HG02938 (cell line): ENCODE data around the gene TSHZ2.
"Not testable (repeated sequence)": the region's sequence is repeated elsewhere in the genome, so short reads cannot be mapped to it uniquely, and the experiment has no call there.

Source experiments
- ATAC-seq: cut with Tn5 transposase; IDR thresholded peaks from one replicate; pipeline ENCODE4 v1.9.1; 2021; ENCODE audit warnings: mild to moderate bottlenecking, moderate library complexity; ENCODE audit not compliant: unreplicated experiment

Gene TSHZ2

DNA sequence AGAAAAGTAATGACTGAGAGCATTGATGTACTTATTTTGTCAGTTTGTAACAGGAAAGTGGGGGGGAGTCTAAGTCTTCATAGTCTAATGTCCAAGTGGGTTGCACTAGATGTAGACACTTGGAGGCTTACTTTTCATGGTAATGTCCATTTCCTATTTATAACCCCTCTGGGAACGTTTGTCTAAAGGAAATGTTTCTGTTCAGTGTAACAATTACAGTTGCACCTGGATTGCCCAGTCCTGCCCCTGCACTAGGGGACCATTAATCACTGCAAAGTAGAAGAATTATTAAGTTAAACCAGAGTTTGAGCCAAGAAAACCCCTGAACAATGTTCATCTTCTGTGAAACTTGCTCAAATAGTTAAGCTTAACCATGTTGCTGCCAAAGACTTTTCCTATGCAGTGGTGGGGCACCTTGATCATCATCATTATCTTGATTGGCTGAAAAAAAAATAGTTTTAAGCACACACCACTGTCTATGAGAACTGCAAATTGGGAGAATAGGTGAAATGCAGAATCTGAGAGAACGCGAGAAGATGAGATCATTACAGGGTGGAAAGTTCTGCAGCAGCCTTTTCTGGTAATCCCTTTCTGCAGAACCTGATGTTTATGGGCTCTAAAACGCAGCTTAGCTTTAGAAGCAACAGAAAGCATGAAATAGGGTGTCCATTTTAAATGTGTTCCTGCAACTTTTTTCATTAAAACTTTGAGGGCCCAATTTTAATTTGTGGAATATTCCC, 515.5 kb downstream of the TSHZ2 start:
- no peak for ATAC-seq

DNA sequence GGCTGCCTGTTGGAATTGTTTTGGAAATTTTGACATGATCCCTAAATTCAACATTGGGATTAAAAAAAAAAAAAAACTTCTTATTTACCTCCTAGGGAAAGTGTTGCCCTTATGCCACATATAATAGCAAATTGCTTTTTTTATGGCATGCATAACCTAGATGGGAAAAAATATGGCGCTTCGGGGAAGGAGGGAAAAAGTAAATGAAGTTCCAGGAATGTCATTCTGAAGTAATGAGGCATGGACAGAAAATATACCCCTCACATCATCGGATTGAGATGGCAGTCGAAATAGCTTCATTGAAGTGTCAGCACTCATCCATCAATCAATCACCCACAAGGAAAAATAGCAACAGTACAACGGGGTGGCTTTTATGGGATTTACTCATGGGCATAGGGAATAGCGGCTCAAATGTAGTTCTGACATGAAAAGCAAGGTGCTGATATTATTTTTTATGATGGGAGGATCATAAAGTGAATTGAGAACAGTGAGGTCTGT, 516.7 kb downstream of the TSHZ2 start:
- ATAC-seq = no peak

DNA sequence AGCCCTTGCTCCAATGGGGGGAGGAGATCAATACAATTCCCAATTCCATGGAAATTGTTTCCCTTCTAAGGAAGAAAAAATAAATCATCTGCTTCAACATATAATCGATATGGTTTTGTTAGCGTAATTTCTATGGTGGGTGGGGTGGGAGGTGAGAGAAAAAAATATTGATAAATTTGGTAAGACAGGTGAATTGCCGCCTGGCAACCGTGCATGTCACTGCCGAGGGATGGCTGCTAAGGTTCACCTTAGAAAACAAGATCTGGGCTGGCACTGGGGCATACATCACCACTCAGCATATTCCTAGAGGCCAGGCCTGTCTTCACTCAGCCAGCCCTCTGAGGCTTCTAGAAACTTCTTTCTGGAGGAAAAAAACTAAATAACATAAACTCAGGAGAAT, 517.4 kb downstream of the TSHZ2 start:
- ATAC-seq = no peak

DNA sequence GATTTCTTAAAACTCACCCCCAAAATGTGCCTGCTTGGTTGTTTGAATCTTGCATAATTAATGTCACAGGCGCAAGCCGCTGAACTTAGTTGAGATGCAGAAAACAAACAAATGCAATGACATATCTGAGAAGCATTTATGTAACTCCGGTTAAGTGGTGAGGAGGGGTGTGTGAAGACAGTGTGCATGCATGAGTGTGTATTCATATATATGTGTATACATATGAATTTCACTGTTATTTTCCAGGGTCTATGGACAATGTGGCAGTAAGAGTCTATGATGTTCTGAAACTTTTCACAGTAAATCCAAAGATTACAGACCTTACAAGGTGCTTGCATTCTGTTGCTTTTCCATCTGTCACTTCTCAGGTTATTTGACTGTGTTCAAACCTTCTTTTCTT, 518.5 kb downstream of the TSHZ2 start:
- ATAC-seq = no peak

DNA sequence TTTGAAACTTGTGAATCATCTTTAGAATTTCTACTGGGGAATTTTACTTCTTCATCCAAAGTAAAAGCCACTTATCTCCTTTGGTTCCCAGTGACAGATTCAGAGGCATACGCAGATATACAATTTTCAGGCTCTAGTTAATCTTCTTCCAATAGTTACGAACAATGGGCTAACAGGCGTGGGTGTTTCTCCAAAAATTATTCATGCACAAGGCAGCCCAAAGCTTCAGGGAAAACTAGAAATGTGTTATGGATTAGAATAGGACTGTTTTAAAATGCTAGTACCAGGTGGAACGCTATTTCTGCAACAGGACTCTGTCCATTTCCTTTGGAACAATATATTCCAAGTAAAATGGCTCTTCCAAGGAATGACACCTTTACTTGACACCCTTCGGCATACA, 519.3 kb downstream of the TSHZ2 start:
- ATAC-seq = no peak

DNA sequence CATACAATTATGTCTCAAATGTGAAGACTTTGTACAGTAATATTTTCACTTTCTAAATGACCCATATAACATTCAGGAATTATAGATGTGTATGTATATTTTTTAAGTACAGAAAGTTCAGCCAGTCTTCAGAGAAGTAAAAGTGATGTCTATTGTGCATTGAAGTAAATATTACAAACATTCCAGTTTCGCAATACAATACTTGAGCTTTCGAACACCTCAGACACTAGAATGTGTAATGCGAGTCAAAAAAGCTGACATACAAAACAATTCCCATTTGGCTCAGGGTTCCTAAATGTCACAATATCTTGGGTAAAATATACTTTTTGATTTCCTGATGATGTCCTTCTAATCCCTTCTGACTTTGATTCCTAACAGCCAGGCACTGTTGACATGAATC, 520.1 kb downstream of the TSHZ2 start:
- ATAC-seq = no peak

DNA sequence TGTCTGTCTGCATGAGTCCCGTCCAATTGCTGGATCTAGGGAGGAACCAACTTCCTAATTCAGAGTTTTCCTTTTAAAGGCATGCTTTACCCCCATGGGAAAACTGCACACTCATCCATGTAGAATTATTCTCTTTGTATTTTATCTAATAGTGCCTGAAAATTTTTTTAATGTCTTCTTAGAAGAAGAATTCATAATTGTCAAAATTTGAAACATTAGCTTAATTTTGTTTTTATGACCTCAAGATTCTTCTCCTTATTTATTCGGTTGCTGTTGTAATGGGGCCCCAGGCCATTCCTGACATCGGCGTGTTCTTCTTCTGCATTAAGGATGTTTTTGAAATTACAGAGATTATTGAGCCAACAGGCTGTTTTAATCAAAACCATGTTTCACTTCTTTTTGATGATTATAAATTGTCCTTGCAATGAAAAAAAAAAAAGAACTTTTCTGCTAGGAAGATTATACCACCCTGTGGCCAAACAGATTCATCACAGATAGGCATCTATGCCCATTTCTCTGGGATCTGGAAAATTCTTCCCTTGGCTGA, 521.2 kb downstream of the TSHZ2 start:
- no peak for ATAC-seq

DNA sequence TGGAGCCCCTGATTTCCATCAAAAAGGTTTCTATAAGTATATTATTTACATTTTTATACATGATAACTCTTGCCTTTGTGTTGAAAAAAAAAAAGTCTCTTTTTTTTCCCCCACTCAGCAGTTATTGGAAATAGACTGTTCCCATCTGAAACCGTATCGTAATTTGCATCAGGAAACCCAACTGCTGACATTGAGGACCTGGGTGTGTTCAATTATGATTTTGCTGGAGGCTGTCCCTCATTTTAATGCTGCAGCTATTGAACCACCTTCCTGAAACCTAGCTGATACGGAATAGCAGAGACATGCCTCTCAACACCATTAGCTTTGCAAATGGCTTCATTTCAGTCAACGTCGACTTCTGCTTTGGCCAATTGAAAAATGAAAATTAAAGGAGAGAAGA, 522.6 kb downstream of the TSHZ2 start:
- ATAC-seq = no peak

DNA sequence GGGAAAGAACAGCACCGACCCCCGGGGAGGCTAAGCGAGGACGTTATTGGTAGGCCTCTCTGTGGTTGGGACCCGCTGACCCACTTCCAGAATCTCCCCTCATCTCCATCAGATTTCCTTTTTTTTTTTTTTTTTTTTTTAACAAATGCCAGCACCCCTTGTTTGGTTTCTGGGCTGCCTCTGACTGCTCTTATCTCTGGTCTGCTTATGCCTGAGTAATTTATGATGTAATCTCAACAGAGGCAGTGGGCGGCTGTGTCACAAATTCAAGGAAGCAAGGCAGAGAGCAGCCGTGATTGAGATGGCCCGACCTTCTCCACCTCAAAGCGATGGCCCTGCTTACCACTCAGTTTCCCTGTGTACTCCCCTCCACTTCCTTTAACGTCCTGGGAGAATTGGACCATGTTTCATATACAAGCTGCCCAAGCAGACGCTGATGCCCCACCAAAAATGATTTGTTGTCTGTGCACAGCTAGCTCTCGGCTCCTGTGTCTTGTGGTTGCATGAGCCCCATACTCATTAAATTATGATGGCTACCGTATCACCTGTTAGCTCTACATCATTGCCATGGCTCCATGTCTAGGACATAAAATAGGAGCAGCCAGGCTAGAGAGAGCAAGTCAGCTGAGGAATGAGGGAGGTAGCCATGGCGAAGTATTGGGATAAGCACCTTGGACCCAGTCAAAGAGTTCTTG, 523.4 kb downstream of the TSHZ2 start:
- no peak for ATAC-seq

DNA sequence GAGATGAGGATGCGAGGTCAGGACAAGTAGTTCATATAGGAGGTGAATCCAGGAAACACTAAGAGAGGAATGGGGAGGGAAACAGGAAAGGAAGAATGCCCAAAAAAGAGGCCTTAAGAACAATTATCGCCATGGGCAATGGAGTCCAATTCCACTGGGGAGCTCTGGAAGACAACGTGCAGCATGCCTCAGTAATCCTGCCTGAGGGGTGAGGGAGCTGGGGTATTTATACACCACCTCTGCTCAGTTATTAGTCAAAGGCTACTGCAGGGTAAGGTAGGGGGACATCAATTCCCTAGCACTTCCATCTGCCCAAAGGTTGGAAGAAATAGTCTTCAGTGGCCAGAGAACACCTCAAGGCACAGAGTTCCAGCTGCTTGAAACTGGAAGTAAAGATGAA, 525.1 kb downstream of the TSHZ2 start:
- ATAC-seq = no peak

DNA sequence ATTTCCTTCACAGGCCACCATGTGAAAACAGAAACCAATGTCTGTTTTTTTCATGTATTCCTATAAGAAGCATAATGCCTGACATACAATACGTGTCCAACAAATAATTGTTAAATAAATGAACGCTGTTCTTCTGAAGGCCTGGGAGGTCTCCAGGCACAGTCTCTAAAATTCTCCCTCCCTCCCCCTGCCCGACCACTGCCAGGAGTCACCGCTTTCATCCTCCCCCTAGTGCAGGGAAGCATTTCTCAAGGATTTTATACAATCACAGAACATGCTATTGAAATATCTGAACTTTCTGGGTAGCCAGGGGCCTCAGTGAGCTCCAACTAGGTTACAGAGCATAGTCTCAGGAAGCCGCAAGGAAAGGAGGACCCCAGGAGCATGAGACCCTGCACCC, 526.2 kb downstream of the TSHZ2 start:
- ATAC-seq = no peak

DNA sequence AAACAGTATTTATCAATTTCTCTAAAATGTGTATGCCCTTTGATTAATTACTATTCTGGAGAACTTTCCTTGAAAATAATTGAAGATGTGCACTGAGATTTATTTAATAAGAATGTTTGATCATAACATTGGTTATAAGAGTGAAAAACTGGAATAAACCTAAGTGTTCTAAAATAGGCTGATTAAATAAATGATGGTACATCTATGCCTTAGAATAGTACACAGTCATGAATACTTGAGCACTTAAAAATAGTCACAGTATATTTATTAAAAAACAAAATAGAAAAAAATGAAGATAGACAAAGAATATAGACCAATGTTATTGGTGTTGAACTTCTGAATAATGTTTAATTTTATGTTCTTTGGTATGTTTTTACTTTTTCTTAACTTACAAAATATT, 528.5 kb downstream of the TSHZ2 start:
- ATAC-seq = no peak

DNA sequence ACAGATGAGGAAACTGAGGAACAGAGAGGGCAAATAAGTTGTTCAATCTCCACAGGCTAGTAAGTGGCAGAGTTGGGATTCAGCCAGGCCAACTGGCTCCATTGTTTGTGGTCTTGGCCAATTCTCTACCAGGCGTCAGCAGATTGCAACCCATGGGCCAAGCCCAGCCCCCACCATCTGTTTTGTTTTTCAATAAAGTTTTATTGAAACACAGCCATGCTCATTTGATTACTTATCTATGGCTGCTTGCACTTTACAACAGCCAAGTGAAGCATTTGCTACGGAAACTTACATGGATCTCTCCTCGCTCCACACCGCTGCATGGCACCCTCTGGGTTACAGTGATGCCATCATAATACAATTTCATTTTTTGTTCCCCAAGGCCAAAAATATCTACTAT, 530.7 kb downstream of the TSHZ2 start:
- ATAC-seq = no peak

DNA sequence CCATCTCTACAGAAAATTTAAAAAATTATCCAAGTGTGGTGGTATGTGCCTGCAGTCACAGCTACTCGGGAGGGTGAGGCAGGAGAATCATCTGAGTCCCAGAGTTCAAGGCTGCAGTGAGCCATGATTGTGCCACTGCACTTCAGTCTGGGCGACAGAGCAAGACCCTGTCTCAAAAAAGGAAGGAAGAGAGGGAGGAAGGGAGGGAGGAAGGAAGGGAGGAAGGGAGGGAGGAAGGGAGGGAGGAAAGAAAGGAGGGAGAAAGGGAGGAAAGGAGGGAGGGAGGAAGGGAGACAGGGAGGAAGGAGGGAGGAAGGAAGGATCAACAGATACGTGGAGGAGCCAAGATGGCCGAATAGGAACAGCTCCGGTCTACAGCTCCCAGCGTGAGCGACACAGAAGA, 531.4 kb downstream of the TSHZ2 start:
- ATAC-seq = no peak

DNA sequence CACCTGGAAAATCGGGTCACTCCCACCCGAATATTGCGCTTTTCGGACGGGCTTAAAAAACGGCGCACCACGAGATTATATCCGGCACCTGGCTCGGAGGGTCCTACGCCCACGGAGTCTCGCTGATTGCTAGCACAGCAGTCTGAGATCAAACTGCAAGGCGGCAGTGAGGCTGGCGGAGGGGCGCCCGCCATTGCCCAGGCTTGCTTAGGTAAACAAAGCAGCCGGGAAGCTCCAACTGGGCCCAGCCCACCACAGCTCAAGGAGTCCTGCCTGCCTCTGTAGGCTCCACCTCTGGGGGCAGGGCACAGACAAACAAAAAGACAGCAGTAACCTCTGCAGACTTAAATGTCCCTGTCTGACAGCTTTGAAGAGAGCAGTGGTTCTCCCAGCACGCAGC, 531.9 kb downstream of the TSHZ2 start:
- not testable (repeated sequence) for ATAC-seq

DNA sequence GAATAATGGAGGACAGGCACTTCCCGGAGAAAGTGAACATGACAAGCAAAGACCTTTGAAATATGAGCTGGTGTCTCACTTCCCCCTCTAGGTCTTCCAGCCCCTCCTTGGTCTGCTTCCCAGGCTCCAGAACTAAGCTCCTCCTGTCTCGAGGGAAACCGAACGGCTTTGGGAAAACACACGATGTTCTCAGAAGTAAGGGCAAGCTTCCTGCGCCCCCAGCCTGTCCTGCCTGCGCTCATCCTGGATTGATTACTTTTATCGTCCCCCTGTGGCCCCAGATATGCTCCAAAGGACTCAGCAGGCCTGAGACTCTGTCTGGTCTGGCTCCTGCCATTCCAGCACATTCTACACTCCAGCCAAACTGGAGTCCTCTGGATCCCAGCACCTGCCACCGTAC, 538.1 kb downstream of the TSHZ2 start:
- ATAC-seq = no peak

DNA sequence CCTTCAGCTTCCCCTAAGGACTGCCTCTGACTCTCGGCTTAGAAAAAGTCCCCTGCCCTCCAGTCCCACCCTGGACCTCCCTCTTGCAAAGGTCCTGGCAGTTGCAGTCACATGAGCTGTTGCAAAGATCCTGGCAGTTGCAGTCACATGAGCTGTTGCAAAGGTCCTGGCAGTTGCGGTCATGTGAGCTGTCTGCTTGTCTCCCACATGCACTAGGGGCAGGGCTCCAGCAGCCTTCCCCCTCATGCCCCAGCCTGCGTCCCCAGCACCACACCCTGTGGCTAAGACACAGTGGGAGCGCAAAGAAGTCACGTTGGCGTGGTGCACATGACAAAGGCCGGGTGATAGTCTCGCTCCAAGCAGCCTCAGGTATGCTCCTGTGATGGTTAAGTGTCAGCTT, 538.5 kb downstream of the TSHZ2 start:
- no peak for ATAC-seq

DNA sequence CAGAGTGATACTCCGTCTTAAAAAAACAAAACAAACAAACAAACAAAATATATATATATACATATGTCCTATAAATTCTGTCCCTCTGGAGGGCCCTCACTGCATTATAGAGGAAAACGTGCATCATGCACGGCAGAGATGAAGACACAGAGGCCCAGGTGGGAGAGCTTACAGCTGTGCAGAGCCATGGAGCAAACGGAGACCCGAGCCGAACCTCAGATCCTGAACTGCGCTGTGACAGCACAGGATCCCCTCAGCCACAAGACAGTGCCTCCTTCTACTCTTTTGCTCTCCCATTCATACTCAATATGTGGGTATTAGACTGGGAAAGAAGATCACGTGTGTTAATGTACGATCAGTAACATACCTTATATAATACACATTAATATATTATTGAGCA, 539.9 kb downstream of the TSHZ2 start:
- ATAC-seq = no peak

DNA sequence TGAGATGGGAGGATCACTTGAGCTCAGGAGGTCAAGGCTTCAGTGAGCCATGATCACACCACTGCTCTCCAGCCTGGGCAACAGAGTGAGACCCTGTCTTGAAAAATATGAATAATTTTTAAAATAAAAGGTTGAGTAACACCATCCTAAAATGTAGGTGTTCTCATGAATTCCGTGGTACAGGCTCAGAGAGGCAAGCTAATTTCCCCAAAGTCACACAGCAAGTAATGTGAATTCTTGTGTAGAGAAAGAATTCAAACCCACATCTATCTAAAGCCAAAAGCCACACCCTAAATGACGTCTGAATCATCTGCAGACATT, 541.0 kb downstream of the TSHZ2 start:
- ATAC-seq = no peak

DNA sequence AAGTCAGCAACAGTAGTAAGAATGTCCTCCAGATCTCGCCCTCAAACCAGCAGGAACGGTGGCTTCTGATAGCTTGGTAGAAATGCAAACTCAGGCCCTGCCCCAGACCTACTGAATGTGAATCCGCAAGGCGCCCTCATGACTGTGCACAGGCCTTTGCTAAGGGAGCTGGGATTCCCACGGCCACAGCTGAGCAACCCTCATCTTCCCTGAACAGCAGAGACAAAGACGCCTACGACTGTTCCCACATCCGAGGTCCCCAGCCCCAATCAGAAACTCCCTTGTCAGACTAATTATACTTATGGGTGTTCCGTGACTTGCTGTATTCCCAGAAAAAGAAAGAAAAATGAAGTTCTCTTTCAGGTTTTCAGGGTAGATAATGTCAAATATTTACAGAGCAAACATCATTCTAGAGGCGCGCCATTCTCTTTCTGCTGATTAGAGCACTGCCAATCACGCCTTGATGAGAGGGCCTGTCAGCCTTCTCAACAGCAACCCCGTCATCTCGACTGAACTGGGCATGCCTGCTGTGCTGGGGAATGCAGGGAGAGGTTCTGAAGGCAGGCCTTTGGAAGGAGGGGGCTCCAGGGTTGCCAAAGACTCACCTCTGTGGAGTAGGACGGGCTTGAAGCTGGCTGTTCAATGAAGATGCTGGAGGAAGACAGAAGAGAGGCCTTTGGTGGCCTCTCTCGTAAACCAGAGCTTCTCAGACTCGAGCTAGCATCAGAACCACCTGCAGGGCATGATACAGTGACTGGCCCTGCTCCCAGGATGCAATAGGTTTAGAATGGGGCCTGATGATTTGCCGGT, 541.5 kb downstream of the TSHZ2 start:
- no peak for ATAC-seq

DNA sequence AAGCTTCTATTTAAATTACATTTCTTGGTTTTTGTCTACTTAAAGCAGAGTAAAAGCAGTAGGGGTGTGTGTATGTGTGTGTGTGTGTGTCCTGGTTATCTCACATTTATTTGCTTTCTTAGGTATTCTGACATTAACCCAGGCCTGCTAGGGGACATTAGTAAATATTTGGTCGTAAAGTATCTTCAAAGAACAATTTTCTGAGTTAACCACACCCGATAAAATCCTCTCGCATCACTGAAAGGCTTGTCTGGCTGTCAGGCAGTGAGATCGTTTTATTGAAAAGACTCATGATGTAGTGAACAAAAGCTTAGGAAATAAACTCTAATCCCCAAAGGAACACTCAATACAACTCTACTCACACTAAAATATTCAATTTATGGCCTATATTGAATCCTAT, 543.6 kb downstream of the TSHZ2 start:
- no peak for ATAC-seq

DNA sequence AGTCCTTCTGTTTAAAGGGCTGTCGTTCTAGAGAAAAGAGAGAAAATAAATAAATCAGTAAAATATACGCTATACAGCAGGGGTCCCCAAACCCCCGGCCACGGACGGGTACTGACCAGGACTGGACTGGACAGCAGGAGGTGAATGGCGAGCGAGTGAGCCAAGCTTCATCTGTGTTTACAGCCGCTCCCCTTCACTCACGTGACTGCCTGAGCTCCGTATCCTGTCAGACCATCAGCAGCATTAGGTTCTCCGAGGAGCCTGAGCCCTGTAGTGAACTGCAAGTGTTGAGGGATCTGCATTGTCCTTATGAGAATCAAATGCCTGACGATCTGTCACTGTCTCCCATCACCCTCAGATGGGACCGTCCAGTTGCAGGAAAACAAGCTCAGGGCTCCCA, 545.0 kb downstream of the TSHZ2 start:
- no peak for ATAC-seq
